GM18526 (cell line): Measurements from ENCODE around the gene OR4Q2.

Experiments used
- POLR2A ChIP-seq: IDR thresholded peaks from 3 replicates; pipeline ENCODE4 v1.6.1; 2011; ENCODE audit not compliant: insufficient read length; ENCODE audit errors: extremely low read depth

The OR4Q2 gene

GRCh38 chr14:20001863-20002262 lies at the start of gene OR4Q2:
OR4Q2 (plus strand) TSS chr14:20002163.
- TF ChIP-seq POLR2A = no peak

DNA sequence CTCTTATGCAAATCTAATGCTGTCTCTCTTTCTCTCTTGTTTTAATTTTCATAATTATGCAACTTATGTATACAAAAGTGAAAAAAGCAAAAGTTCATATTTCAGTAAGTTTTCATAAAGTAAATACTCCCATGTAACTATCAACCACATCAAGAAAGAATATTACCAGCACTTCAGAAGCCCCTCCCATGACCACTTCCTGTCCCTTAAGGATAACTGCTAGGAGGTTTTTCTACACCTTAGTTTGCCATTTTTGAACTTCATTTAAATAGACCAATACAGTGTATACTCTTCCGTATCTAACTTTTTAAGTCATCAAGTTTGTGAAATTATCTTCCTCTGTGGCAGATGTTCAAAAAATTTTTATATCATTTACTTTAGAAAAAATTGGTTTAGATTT lies 27.1 kb upstream of the OR4Q2 start:
- TF ChIP-seq POLR2A = no peak

DNA sequence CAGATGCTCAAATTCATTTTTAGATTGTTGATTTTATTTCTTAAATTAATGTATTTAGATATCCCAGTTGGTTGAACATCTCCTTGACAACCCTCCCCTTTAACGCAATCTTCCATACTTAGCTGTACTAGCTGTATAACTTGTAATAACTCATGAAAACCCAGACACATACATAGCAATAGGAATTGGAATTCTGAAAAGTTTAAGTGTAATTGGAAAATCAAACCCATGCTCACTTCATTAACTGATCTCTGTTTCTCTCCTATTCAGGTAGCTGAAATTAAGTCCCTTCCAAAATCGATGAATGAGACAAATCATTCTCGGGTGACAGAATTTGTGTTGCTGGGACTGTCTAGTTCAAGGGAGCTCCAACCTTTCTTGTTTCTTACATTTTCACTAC lies 26.7 kb upstream of the OR4Q2 start, which contains the start of gene OR4K15:
OR4K15 (plus strand) TSS at position 301 of the 400 bp plus-strand sequence; CDS start at position 301, 0 bp downstream.
- TF ChIP-seq POLR2A = no peak

- no peak for TF ChIP-seq POLR2A
Measured at GRCh38 chr14:19993438-19993837, 8.5 kb upstream of the OR4Q2 start.

DNA sequence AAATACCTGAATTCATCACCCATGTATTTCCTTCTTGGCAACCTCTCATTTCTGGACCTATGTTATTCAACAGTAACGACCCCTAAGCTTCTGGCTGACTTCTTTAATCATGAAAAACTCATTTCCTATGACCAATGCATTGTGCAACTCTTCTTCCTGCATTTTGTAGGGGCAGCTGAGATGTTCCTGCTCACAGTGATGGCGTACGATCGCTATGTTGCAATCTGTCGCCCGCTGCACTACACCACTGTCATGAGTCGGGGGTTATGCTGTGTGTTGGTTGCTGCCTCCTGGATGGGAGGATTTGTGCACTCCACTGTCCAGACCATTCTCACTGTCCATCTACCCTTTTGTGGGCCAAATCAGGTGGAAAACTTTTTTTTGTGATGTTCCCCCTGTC lies 356 bp downstream of the OR4Q2 start:
- TF ChIP-seq POLR2A = no peak

DNA sequence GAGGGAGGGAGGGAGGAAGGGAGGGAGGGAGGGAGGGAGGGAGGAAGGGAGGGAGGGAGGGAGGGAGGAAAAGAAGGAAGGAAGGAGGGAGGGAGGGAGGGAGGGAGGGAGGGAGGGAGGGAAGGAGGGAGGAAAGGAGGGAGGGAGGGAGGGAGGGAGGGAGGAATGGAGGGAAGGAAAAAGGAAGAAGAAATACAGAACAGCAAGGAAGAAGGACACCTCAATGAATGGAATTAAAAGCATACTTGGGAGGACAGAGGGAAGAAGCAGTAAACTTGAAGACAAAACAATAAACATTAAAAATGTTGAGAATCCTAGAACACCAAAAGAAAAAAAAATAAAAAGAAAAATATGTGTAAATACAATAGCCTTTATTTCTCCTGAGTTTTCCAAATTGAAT lies 6.2 kb downstream of the OR4Q2 start:
- no peak for TF ChIP-seq POLR2A

DNA sequence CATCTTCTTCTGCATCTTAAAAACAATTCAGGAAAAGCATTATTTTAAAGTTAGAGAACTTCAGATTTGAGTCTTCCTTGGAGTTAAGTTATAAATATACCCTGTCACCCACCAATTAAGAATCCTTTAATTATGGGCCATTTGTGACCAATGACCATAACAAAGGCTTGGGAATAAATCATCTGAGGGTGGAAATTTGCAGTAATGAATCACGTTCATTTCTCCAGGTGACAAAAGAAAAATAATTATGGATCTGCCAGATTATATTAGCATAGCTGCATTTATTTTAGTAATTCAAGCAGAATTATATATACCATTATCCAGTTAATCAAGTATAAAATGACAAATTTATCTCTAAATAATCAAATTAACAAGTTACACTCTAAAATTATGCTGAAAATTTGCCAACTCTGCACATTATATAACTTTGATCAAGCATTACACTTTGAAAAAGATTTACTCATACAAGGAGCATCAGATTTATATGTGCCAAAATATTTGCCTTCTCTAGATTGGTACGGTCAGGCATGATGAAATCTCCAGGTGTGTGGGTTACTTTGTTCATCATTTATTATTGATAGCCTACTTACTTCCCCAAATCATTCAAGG lies 17.4 kb downstream of the OR4Q2 start, which contains the start of gene OR4K14:
OR4K14 (minus strand) TSS at position 51 of the 609 bp plus-strand sequence. CDS start 4,114 bp downstream, outside the sequence.
- no peak for TF ChIP-seq POLR2A

- TF ChIP-seq POLR2A = no peak
Measured at GRCh38 chr14:20031058-20031457, 29.1 kb downstream of the OR4Q2 start.

DNA sequence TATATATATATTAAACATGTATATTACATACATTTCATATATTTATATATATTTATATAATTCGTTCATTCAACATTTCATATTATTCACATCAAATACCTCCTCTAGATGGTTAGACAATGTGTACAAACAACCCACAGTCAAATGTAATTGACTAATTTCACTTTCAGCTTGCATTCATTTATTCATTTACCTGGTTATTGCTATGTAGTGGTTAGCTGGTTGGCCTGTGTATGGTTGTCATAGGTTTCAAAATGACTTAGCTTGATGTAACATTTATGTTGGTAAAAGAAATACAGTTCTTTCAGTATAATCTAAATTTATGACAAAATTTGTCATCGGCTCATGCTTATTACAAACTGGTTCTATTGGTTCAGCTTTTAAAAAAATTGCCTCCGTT lies 33.5 kb downstream of the OR4Q2 start:
- TF ChIP-seq POLR2A = no peak

- no peak for TF ChIP-seq POLR2A
Measured at GRCh38 chr14:20035938-20036337, 34.0 kb downstream of the OR4Q2 start, which contains the start of gene OR4K13. OR4K13 (minus strand) TSS chr14:20036038; CDS start chr14:20034758, 1,280 bp downstream.

GRCh38 chr14:20044243-20044642 lies 42.3 kb downstream of the OR4Q2 start:
- no peak for TF ChIP-seq POLR2A

GRCh38 chr14:20048202-20048601 lies 46.2 kb downstream of the OR4Q2 start:
- TF ChIP-seq POLR2A = no peak
